K562 treated with DMSO at 1 percent for 12 hours (cell line): ENCODE measurements around the gene RAP1GDS1. TPM values are rescaled to one million over a fixed set of nuclear protein-coding genes. Genes with fewer than 3 reads are reported as not detected.

ENCODE experiments used
- total RNA-seq: library from RNA; unstranded; fragments of 300-600 nt; gene quantifications from 2 replicates; pipeline ENCODE4 v1.2.3, GENCODE V29; 2022; ENCODE audit not compliant: insufficient read depth

RAP1GDS1 gene, protein sequence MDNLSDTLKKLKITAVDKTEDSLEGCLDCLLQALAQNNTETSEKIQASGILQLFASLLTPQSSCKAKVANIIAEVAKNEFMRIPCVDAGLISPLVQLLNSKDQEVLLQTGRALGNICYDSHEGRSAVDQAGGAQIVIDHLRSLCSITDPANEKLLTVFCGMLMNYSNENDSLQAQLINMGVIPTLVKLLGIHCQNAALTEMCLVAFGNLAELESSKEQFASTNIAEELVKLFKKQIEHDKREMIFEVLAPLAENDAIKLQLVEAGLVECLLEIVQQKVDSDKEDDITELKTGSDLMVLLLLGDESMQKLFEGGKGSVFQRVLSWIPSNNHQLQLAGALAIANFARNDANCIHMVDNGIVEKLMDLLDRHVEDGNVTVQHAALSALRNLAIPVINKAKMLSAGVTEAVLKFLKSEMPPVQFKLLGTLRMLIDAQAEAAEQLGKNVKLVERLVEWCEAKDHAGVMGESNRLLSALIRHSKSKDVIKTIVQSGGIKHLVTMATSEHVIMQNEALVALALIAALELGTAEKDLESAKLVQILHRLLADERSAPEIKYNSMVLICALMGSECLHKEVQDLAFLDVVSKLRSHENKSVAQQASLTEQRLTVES
- total RNA-seq = 11.5 and 24.9 TPM in 2 replicates

DNA sequence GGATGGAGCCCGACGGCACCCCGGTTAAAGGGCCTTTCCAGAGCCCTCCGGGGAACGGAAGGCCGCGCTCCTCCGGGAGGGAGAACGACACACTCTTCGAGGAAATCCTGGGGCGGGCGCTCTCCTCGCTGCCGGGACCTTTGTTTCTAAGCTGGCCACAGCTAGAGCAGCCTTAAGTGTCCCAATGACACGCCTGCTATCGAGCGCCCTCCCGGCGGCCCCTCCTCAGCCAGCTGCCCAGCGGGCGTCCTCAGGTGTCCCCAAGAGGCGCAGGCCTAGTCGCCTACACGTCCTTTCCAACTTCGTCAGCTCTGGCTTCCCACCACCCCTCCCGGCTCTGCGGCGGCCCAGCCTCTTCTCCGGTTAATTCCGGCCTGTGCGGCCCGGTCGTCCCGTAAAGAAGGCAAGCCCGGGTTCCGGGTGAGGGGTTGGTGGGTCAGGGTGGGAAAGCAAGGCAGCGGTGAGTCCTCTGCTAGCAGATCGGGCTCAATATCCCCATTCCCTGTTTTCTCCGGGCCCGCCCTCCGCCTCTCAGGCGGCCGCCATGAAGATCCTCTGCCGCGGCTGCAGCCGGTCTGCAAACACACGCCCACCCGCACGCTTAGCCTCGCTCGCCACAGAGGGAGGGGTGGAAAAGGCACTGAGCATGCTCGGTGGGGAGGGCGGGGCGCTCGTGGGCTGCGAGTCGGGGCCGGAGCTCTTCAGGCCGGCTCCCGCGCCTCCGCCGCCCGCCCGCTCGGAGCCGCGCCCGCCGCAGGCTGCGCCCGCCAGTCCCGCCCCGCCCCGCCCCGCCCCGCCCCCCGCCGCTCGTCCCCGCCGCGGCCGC, at the start of gene RAP1GDS1:
Gene RAP1GDS1 (plus strand): TSS at position 806 of the 826 bp plus-strand sequence. CDS start 182 bp downstream, outside the sequence.

Other genes with a start within 250 kb of the RAP1GDS1 start
- not detected in 2 replicates for gene STPG2, start 117.9 kb upstream of the RAP1GDS1 start, total RNA-seq